Gastrocnemius medialis (tissue), 4 donors: ENCODE data around the gene MAD1L1. TPM values are rescaled to one million over a fixed set of nuclear protein-coding genes. Genes with fewer than 3 reads are reported as not detected.
A peak's percentile ranks its signal among the peaks of the same experiment; 100 is the strongest.

Experiments used
- ATAC-seq, 2 donors: fragments of 150-250 bp; one replicate each; pipeline ENCODE4 v1.9.1; 2016
- DNase-seq, 2 donors: peaks; one replicate each; pipeline ENCODE4 v3.0.0-alpha.2; 2019
- H3K27ac ChIP-seq, 4 donors: fragments of 200-600 bp; sonication (generic); 1 replicate in 1 of 4; 2 replicates in 3 of 4; pipeline ENCODE4 v1.5.1; 2016 to 2018; ENCODE audit warnings: mild to moderate bottlenecking in 2 of 4, moderate library complexity in 1 of 4
- H3K27me3 ChIP-seq, 3 donors: fragments of 200-600 bp; sonication (generic) in 2 of 3; 1 replicate in 1 of 3; 2 replicates in 2 of 3; pipeline versions ENCODE4 v1.5.1 to v1.6.0; 2016 to 2019; ENCODE audit warnings: mild to moderate bottlenecking in 1 of 3, moderate library complexity in 1 of 3
- H3K36me3 ChIP-seq, 2 donors: fragments of 200-600 bp; sonication (generic) in 1 of 2; one replicate each; pipeline ENCODE4 v1.5.1; 2017 to 2018
- H3K4me1 ChIP-seq, 2 donors: fragments of 200-600 bp; sonication (generic) in 1 of 2; one replicate each; pipeline ENCODE4 v1.5.1; 2016 to 2017; ENCODE audit warnings: mild to moderate bottlenecking in 2 of 2
- H3K4me3 ChIP-seq, 4 donors: fragments of 200-600 bp; sonication (generic) in 3 of 4; 1 replicate in 1 of 4; 2 replicates in 3 of 4; pipeline ENCODE4 v1.5.1; 2016 to 2019; ENCODE audit warnings: mild to moderate bottlenecking in 2 of 4
- H3K9me3 ChIP-seq, 3 donors: fragments of 200-600 bp; sonication (generic) in 2 of 3; 1 replicate in 1 of 3; 2 replicates in 2 of 3; pipeline ENCODE4 v1.5.1; 2016 to 2019
- CTCF ChIP-seq, 5 experiments: fragments of 450-650 bp in 3 of 5; fragments of 200-600 bp in 2 of 5; sonication (generic) in 2 of 5; IDR thresholded peaks in 4 of 5; conservative IDR thresholded peaks in 1 of 5; 1 replicate in 4 of 5; 2 replicates in 1 of 5; pipeline ENCODE4 v1.5.1; 2016 to 2019; ENCODE audit warnings: antibody characterized with exemption in 5 of 5, mild to moderate bottlenecking in 3 of 5, moderate library complexity in 3 of 5
- POLR2A ChIP-seq, 2 donors: fragments of 450-650 bp; IDR thresholded peaks; one replicate each; pipeline ENCODE4 v1.6.1; 2017; ENCODE audit warnings: antibody characterized with exemption in 2 of 2, mild to moderate bottlenecking in 2 of 2, moderate library complexity in 2 of 2
- in situ Hi-C, 4 donors: fragments of 200-750 bp; cut with MboI; loops; one replicate each; pipeline versions ENCODE4 v1.15.0 to v1.8.0; 2017; ENCODE audit warnings: low sequenced_read_pairs in 4 of 4
- intact Hi-C: fragments of 100-400 bp; cut with DNase I; formaldehyde crosslinking; loops from one replicate; pipeline ENCODE4 v1.15.1; 2023; ENCODE audit warnings: low total_unique reads
- total RNA-seq, 4 donors: library from RNA; depleted of rRNA; stranded (reverse); fragments of >200 nt; gene quantifications; one replicate each; pipeline versions ENCODE4 v1.1.0 to v1.2.3, GENCODE V29; 2016

The MAD1L1 gene
- total RNA-seq, 4 donors from 2014 or later: 19.7 to 32.4 (median 22.7) TPM

GRCh38 chr7:2202361-2202761 is 30.4 kb downstream of the MAD1L1 start:
- in situ Hi-C loops (loop anchor here in 2 of 4 donors (25.0 kb wide), 2 partner anchors 540 to 615 kb away; partner anchors contain the start of gene ELFN1 (in 1 of the 2)), intact Hi-C loops (no loop called here)
- H3K36me3 ChIP-seq: no peaks in the 10 kb centered on the region
- no peak overlapping the region for H3K4me3 ChIP-seq
- no peak for DNase-seq
- H3K4me1 ChIP-seq: peaks cover 3 to 4% of the 10 kb centered on the region in 2 donors
- no peaks in the 10 kb centered on the region for H3K9me3 ChIP-seq
- no peak overlapping the region for H3K27ac ChIP-seq
- no peak for TF ChIP-seq CTCF (IDR thresholded peaks at IDR 0.05 in 4 of 5, conservative IDR thresholded peaks at IDR 0.05 in 1 of 5)
- TF ChIP-seq POLR2A (IDR thresholded peaks at IDR 0.05): no peak
- ATAC-seq: no peak
- H3K27me3 ChIP-seq: no peaks in the 10 kb centered on the region

- H3K4me3 ChIP-seq: no peak overlapping the region
- TF ChIP-seq CTCF (IDR thresholded peaks at IDR 0.05 in 4 of 5, conservative IDR thresholded peaks at IDR 0.05 in 1 of 5) (no peak), POLR2A (IDR thresholded peaks at IDR 0.05) (no peak)
- ATAC-seq (no peak), DNase-seq (peak in 1 of 2 donors; percentile 8)
- H3K36me3 ChIP-seq: no peaks in the 10 kb centered on the region
- H3K27me3 ChIP-seq: no peaks in the 10 kb centered on the region
- peaks cover 6 to 10% of the 10 kb centered on the region in 2 donors for H3K4me1 ChIP-seq
- no peaks in the 10 kb centered on the region for H3K9me3 ChIP-seq
- no peak overlapping the region for H3K27ac ChIP-seq
- in situ Hi-C loops (loop anchor here in 2 of 4 donors (25.0 kb wide), 2 partner anchors 540 to 615 kb away; partner anchors contain the start of gene ELFN1 (in 1 of the 2)), intact Hi-C loops (no loop called here)
Observed at GRCh38 chr7:2201686-2202360, 30.9 kb downstream of the MAD1L1 start.

GRCh38 chr7:2201128-2201527 is 31.6 kb downstream of the MAD1L1 start:
- DNase-seq (no peak), ATAC-seq (no peak)
- intact Hi-C loops (no loop called here), in situ Hi-C loops (loop anchor here in 2 of 4 donors (25.0 kb wide), 2 partner anchors 539 to 614 kb away; partner anchors contain the start of gene ELFN1 (in 1 of the 2))
- Histone ChIP-seq H3K4me1 (peaks cover 13 to 17% of the 10 kb centered on the region in 2 donors), H3K27me3 (no peaks in the 10 kb centered on the region), H3K4me3 (no peak overlapping the region), H3K36me3 (no peaks in the 10 kb centered on the region), H3K9me3 (no peaks in the 10 kb centered on the region), H3K27ac (no peak overlapping the region)
- no peak for TF ChIP-seq POLR2A (IDR thresholded peaks at IDR 0.05)
- TF ChIP-seq CTCF (IDR thresholded peaks at IDR 0.05 in 4 of 5, conservative IDR thresholded peaks at IDR 0.05 in 1 of 5): no peak

- no peak for TF ChIP-seq CTCF (IDR thresholded peaks at IDR 0.05 in 4 of 5, conservative IDR thresholded peaks at IDR 0.05 in 1 of 5)
- TF ChIP-seq POLR2A (IDR thresholded peaks at IDR 0.05): no peak
- no peak for ATAC-seq
- H3K27me3 ChIP-seq: no peaks in the 10 kb centered on the region
- no peak overlapping the region for H3K27ac ChIP-seq
- in situ Hi-C loops: loop anchor here in 2 of 4 donors (25.0 kb wide), 2 partner anchors 538 to 613 kb away; partner anchors contain the start of gene ELFN1 (in 1 of the 2)
- no peaks in the 10 kb centered on the region for H3K36me3 ChIP-seq
- H3K4me3 ChIP-seq: no peak overlapping the region
- H3K4me1 ChIP-seq: peaks cover 19 to 22% of the 10 kb centered on the region in 2 donors
- intact Hi-C loops: no loop called here
- no peaks in the 10 kb centered on the region for H3K9me3 ChIP-seq
- DNase-seq: no peak
Observed at GRCh38 chr7:2200584-2200980, 32.2 kb downstream of the MAD1L1 start.
